Neural progenitor cell (in vitro differentiated cells): ENCODE results near the gene CBX8. TPM values are rescaled to one million over a fixed set of nuclear protein-coding genes. Genes with fewer than 3 reads are reported as not detected.

Experiments
- DNase-seq: peaks from one replicate; pipeline ENCODE4 v3.0.0-alpha.2; 2016; ENCODE audit warnings: low spot score
- H2AFZ ChIP-seq: fragments of 200-600 bp; sonication (generic); replicated peaks from 2 replicates; pipeline ENCODE4 v1.6.1; 2016; ENCODE audit warnings: antibody characterized with exemption
- H3F3A ChIP-seq: fragments of 200-600 bp; sonication (generic); 2 replicates; pipeline ENCODE4 v1.6.1; 2016; ENCODE audit warnings: antibody characterized with exemption, low read depth
- H3K27ac ChIP-seq: fragments of 200-600 bp; sonication (generic); 2 replicates; pipeline ENCODE4 v1.5.1; 2016; ENCODE audit warnings: mild to moderate bottlenecking
- H3K27me3 ChIP-seq: fragments of 200-600 bp; sonication (generic); 2 replicates; pipeline ENCODE4 v1.6.1; 2016; ENCODE audit warnings: mild to moderate bottlenecking, moderate library complexity
- H3K36me3 ChIP-seq: fragments of 200-600 bp; sonication (generic); 2 replicates; pipeline ENCODE4 v1.5.1; 2016
- H3K4me1 ChIP-seq: fragments of 200-600 bp; sonication (generic); 2 replicates; pipeline ENCODE4 v1.6.1; 2016; ENCODE audit warnings: mixed run types
- H3K4me2 ChIP-seq: fragments of 200-600 bp; sonication (generic); 2 replicates; pipeline ENCODE4 v1.6.1; 2016
- H3K4me3 ChIP-seq: fragments of 200-600 bp; sonication (generic); 2 replicates; pipeline ENCODE4 v1.5.1; 2016
- H3K79me2 ChIP-seq: fragments of 200-600 bp; sonication (generic); 2 replicates; pipeline ENCODE4 v1.6.1; 2016; ENCODE audit warnings: low read depth
- H3K9ac ChIP-seq: fragments of 200-600 bp; sonication (generic); 2 replicates; pipeline ENCODE4 v1.6.1; 2016
- H3K9me3 ChIP-seq: fragments of 200-600 bp; sonication (generic); 2 replicates; pipeline ENCODE4 v1.5.1; 2016; ENCODE audit warnings: low read depth
- H4K20me1 ChIP-seq: fragments of 200-600 bp; sonication (generic); 2 replicates; pipeline ENCODE4 v1.6.1; 2016; ENCODE audit warnings: low read depth
- H3K27ac Mint-ChIP-seq: 3 replicates; pipeline ENCODE4 v1.8.0; 2021; ENCODE audit warnings: mixed read lengths
- H3K27me3 Mint-ChIP-seq: 2 replicates; pipeline ENCODE4 v1.8.0; 2022; ENCODE audit warnings: low read depth, mild to moderate bottlenecking, inconsistent platforms, moderate library complexity, mixed read lengths; ENCODE audit not compliant: insufficient read depth
- H3K36me3 Mint-ChIP-seq: 3 replicates; pipeline ENCODE4 v1.8.0; 2021; ENCODE audit warnings: mixed read lengths
- H3K4me1 Mint-ChIP-seq: 3 replicates; pipeline ENCODE4 v1.8.0; 2021; ENCODE audit warnings: mixed read lengths
- H3K4me3 Mint-ChIP-seq: 3 replicates; pipeline ENCODE4 v1.8.0; 2021; ENCODE audit warnings: mild to moderate bottlenecking, moderate library complexity, mixed read lengths
- H3K9me3 Mint-ChIP-seq: 3 replicates; pipeline ENCODE4 v1.8.0; 2020; ENCODE audit warnings: mixed read lengths
- EZH2 ChIP-seq: fragments of 200-600 bp; sonication (generic); IDR thresholded peaks from 2 replicates; pipeline ENCODE4 v1.6.1; 2017; ENCODE audit warnings: antibody characterized with exemption, mild to moderate bottlenecking, moderate library complexity
- EZH2phosphoT487 ChIP-seq: fragments of 200-600 bp; sonication (generic); IDR thresholded peaks from 2 replicates; pipeline ENCODE4 v1.6.1; 2017; ENCODE audit warnings: antibody characterized with exemption
- total RNA-seq: library from RNA; depleted of rRNA; stranded (reverse); fragments of >200 nt; gene quantifications from 2 replicates; pipeline ENCODE4 v1.2.3, GENCODE V29; 2015; ENCODE audit warnings: low replicate concordance
- TF ChIP-seq, protein P1 (sequence below): fragments of 200-600 bp; sonication (generic); IDR thresholded peaks from 2 replicates; pipeline ENCODE4 v1.5.1; 2017; ENCODE audit warnings: antibody characterized with exemption, mild to moderate bottlenecking

The CBX8 gene
- total RNA-seq, 1 donor from 2014 or later = 2.8 TPM

DNA sequence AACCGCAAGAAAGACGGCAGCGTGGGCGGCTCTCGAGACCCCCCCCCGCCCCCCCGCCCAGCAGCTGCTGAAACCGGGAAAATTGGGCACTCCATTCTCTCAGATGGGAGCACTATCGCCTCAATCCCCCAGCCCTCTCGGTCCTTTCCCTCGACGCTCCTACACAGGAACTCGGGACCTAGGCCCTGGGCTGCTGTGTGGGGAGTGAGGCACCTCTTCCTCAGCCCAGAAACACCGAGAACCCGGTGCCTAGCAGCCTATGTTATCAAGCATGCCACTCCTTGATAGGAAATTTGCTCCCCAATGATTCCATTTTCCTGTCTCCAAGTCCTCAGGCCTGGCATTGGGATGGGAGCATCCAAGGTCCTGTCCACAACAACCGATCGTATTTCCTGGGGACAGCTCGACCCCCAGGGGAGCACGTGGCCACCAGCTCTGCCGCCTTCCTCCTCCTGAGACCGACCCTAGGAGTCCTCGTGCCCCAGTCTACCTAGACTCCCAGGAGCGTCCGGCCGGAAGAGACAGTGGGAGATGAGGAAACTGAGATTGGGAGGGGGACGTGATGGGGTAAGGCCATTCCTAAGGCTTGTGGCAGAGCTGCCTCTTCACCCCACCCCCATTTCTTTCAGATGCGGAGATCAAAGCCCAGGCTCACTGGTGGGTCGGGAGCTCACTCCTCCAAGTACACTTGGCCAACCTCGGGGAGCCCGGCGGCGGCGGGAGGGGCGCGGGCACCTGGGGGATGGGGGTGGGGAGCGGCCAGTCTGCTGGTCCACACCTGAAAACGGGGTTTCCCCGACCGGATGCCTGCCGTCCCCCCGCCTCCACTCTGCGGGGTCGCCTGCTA lies 17.5 kb upstream of the CBX8 start:
- H3K9ac ChIP-seq = no peak overlapping the region
- Mint-ChIP-seq H3K27me3 (peaks cover 47% of the 10 kb centered on the region), H3K36me3 (peaks cover 3% of the 10 kb centered on the region), H3K4me1 (peaks cover 24% of the 10 kb centered on the region), H3K27ac (peak overlapping the region; percentile 6), H3K9me3 (no peaks in the 10 kb centered on the region), H3K4me3 (peak overlapping the region; percentile 75)
- H3F3A ChIP-seq = peaks cover 36% of the 10 kb centered on the region
- H3K36me3 ChIP-seq = no peaks in the 10 kb centered on the region
- no peak for TF ChIP-seq EZH2
- TF ChIP-seq, protein P1, sequence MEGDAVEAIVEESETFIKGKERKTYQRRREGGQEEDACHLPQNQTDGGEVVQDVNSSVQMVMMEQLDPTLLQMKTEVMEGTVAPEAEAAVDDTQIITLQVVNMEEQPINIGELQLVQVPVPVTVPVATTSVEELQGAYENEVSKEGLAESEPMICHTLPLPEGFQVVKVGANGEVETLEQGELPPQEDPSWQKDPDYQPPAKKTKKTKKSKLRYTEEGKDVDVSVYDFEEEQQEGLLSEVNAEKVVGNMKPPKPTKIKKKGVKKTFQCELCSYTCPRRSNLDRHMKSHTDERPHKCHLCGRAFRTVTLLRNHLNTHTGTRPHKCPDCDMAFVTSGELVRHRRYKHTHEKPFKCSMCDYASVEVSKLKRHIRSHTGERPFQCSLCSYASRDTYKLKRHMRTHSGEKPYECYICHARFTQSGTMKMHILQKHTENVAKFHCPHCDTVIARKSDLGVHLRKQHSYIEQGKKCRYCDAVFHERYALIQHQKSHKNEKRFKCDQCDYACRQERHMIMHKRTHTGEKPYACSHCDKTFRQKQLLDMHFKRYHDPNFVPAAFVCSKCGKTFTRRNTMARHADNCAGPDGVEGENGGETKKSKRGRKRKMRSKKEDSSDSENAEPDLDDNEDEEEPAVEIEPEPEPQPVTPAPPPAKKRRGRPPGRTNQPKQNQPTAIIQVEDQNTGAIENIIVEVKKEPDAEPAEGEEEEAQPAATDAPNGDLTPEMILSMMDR = no peak
- no peak for TF ChIP-seq EZH2phosphoT487
- peaks cover 39% of the 10 kb centered on the region for H3K4me1 ChIP-seq
- H3K27me3 ChIP-seq = peaks cover 97% of the 10 kb centered on the region
- DNase-seq = peak; percentile 29
- no peaks in the 10 kb centered on the region for H3K79me2 ChIP-seq
- H3K9me3 ChIP-seq = no peaks in the 10 kb centered on the region
- H3K27ac ChIP-seq = no peak overlapping the region
- H3K4me2 ChIP-seq = peak overlapping the region; percentile 75
- no peak overlapping the region for H2AFZ ChIP-seq
- H3K4me3 ChIP-seq = peak overlapping the region; percentile 27
- H4K20me1 ChIP-seq = peaks cover 9% of the 10 kb centered on the region

DNA sequence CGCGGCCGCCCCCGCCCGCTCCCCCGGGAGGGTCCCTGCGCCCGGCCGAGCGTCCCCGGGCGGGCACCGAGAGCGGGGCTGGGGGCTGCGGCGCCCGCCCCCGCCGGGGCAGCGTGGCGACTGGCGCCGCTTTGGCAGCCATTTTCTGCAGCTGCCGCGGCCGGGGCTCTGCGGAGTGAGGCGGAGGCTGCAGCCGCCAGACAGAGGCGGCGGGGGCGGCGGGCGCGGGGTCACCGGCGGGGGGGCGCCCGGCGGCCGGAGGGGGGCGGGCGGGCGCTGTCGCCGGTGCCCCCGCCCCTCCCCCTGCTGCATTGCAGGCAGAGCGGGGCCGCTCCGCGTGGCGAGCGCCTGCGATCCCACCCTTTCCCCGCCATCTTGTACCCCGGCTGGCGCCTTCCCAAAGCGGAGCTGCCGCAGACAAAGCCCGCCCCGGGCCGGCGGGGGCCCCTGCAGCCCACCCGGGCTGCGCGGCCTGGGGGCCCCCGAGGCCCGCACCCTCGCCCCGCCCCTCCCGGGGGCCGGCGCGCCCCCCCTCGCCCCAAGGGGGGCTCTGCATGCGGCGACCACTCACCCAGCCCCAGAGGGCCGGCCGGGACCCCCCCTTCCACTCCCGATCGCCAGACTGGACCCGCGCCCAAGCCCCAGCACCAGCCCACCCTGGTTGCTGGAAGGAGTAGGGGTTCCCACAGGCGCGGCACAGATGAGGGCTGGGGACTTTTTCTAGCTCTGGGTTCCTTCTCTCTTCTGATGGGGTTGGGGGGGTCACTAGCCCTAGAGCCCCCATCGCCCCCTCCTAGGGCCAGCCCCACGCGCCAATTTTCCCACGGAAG lies 16.6 kb upstream of the CBX8 start:
- H3K27me3 Mint-ChIP-seq = peaks cover 50% of the 10 kb centered on the region

More for the DNA sequence above, 16.6 kb upstream of the CBX8 start:
- no peak overlapping the region for H2AFZ ChIP-seq
- H3K4me3 Mint-ChIP-seq = peak overlapping the region; percentile 66
- no peak overlapping the region for H3K27ac Mint-ChIP-seq
- H3K36me3 Mint-ChIP-seq = peaks cover 3% of the 10 kb centered on the region
- H3K4me2 ChIP-seq = peak overlapping the region; percentile 75
- H3K27ac ChIP-seq = no peak overlapping the region
- peak overlapping the region; percentile 40 for H3K4me3 ChIP-seq
- no peaks in the 10 kb centered on the region for H3K36me3 ChIP-seq
- H3K9ac ChIP-seq = no peak overlapping the region
- TF ChIP-seq EZH2phosphoT487 (no peak), EZH2 (no peak)
- TF ChIP-seq, protein P1 = no peak
- no peaks in the 10 kb centered on the region for H3K79me2 ChIP-seq
- H3K4me1 Mint-ChIP-seq = peaks cover 28% of the 10 kb centered on the region
- H3F3A ChIP-seq = peaks cover 41% of the 10 kb centered on the region
- H3K9me3 Mint-ChIP-seq = no peaks in the 10 kb centered on the region
- peak; percentile 75 for DNase-seq
- H4K20me1 ChIP-seq = peaks cover 18% of the 10 kb centered on the region
- no peaks in the 10 kb centered on the region for H3K9me3 ChIP-seq
- peaks cover 97% of the 10 kb centered on the region for H3K27me3 ChIP-seq
- H3K4me1 ChIP-seq = peaks cover 44% of the 10 kb centered on the region
